Measurements from ENCODE around the gene CILP2.

The CILP2 gene

GRCh38 chr19:19566306-19566705 lies 28.2 kb downstream of the CILP2 start:
- no peak for DNase-seq (ENCODE audit: low read depth)

- DNase-seq (ENCODE audit: low read depth) = no peak
Measured at GRCh38 chr19:19567391-19567790, 29.3 kb downstream of the CILP2 start.

DNA sequence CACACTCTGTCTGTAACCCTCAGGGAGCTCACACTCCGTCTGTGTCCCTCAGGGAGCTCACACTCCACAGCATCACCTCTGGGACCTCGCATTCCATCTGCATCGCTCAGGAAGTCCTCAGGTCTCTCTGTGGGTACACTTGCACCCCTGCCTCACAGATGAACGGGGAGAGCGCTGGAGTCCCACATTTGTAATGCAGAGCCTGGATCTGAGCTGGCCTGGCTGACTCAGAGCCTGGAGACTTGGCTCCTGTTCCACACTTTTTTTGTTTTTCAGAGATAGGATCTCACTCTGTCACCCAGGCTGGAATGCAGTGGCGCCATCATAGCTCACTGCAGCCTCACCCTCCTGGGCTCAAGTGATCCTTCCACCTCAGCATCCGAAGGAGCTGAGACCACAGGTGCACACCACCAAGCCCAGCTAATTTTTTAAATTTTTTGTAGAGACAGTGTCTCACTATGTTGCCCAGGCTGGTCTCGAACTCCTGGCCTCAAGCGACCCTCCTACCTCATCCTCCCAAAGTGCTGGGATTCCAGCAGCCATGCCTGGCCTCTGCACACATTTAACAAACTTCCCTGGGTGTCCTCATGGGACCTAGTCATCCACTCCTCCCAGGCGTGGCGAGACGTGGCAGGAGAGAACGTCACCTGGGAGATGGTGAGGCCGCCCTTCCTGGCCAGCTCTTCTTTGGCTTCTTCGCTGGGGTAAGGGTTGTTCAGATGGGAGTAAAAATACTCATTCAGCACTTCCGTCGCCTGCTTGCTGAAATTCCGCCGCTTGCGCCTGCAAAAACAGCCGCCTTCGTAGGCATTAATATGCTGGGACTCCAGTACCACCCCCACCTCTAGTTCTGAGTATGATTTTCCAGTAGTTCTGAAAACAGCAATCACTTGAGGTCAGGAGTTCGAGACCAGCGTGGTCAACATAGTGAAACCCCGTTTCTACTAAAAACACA lies 31.0 kb downstream of the CILP2 start:
- DNase-seq (ENCODE audit: low read depth) = no peak

GRCh38 chr19:19570571-19570970 lies 32.5 kb downstream of the CILP2 start:
- no peak for DNase-seq (ENCODE audit: low read depth)

GRCh38 chr19:19571071-19571786 lies 33.2 kb downstream of the CILP2 start:
- DNase-seq (ENCODE audit: low read depth) = no peak

DNA sequence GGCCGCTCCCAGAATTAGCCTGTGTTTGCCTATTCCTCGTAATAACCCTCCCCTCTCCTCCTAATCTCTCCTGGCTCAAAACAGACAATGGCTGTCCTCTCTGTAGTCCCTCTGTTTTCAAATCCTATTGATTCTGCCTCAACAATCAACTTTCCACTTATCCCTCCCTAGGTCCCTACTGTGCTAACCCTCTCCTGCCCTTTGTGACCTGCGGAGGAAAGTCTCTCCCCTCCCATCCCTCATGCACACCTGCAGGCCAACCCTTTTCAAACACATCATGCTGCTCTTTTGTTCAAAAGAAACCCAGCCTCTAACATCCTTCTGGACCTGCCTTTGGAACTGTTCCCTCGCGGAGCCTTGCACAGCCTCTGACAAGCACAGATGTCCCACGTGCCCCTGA lies 37.3 kb downstream of the CILP2 start:
- no peak for DNase-seq (ENCODE audit: low read depth)

- no peak for DNase-seq (ENCODE audit: low read depth)
Measured at GRCh38 chr19:19578252-19578651, 40.2 kb downstream of the CILP2 start.

DNA sequence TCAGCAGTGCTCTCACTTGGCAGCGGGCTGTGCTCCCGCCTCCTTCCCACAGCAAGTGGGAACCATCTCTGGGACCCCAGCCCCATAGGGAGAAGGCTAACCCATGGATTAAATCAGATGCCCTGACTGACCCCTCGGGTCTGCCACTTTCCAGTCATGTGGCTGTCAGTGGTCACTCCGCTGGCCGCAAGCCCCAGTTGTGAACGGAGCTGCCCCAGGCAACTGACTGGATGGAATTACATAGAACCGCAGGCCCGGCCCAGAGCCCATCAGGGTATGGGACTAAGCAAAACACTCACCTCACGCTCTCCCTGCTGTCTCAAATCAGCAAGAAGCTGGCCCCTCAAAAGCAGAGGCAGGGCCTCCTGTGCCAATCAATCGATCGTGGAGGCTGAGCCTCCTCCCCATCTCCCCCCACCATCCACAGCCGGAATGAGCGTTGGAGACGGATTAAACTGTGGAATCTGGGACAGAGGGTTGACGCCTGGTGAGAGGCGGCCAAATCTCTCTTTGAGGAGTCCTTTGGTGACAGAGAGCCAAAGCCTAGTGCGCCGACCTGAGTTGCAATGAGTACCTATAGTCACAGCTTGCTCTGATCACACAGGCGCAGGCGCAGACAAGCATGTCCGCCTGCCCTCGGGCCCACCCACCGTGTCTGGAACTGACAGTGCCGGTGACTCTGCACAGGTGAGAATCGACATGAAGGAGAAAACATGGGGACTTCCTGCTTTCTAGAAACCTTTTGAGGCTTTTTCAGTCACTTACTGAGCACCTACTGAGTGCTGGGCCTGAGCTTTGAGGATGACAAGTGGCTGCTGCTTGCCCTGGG lies 41.7 kb downstream of the CILP2 start:
- DNase-seq (ENCODE audit: low read depth) = no peak

DNA sequence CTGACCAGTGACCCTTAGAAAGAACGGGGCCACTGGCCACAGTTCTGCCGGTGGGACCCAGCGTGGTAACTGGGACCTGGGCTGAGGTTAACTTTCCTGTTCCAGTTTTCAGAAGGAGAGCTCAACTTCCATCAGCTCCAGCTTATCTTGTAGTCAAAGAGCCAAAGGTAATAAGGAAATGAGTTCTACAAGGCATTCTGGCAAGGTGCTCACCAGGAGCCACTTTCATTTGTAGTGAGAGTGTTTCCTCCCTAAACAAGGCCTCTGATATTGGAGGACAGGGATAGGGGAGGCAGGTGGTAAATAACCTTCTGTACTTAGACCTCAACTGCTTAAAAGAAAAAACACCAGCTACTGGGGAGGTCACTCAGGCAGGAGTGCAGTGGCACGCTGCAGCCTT lies 42.4 kb downstream of the CILP2 start:
- DNase-seq (ENCODE audit: low read depth) = no peak

- DNase-seq (ENCODE audit: low read depth) = no peak
Measured at GRCh38 chr19:19581391-19581790, 43.3 kb downstream of the CILP2 start.

DNA sequence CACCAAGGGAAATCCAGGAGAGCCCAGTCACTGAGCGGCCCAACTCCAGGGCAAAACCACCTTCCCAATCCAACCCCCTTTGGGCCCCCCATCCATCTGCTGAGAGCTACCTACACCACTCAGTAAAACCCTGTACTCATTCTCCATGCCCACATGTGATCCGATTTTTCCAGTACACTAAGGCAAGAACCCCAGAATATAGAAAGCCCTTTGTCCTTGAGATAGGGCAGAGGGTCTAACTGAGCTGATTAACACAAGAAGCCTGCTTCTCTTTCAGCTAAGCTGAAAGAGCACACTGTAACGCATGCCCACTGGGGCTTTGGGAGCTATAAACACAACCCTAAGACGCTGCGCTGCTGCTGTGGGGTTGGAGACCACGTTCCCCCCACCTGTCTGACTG lies 44.4 kb downstream of the CILP2 start:
- DNase-seq (ENCODE audit: low read depth) = no peak

GRCh38 chr19:19584356-19584755 lies 46.3 kb downstream of the CILP2 start:
- no peak for DNase-seq (ENCODE audit: low read depth)

GRCh38 chr19:19587771-19588170 lies 49.7 kb downstream of the CILP2 start:
- no peak for DNase-seq (ENCODE audit: low read depth)

- no peak for DNase-seq (ENCODE audit: low read depth)
Measured at GRCh38 chr19:19588546-19588945, 50.5 kb downstream of the CILP2 start.

DNA sequence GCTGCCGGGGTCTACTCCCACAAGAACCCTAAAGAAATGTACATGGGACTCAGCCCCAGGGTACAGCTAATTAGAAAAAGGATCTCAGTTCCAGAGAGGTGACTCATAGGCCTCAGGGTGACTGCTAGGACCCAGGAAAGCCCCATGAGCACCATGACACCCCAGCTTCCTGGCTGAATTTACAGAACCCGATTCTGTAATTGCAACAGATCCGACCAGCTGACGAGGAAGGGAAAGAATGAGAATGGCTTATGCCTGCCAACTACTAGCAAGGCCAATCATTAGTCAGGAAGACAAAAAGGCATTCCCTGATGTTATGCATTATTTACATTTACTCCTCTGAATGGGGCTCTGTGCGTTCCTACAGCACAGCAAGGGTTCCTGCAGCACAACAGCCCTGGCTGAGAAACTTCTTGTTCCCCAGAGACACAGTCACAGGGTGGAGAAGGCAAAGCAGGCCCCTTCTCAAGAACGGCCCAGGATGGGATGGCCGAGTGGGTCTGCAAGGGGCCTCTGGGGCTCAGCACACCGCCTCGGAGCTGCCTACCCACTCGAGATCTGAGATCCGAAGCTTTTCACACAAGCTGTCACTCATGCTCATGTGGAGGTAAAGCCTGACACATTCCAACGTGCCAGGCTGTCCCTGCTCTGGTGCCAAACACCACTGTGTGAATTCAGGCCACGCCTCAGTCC lies 53.2 kb downstream of the CILP2 start:
- no peak for DNase-seq (ENCODE audit: low read depth)

DNA sequence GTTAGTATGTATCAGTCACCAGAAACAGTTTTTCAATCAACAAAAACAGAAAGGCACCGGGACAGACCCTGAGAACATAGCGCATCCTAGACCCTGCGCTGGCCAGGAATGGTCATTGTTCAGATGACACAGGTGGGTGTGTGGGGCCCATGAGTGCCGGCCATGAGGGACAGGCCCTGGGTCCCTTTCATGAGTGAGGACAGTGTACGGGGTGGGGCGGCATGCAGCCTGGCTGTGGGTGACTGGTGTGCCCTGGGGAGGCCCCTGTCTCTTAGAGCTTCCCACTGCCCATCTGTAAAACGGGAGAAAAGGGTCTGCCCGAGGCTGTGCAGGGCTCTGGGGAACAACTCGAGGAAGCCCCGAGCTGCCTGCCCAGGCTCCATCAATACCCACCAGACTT lies 54.6 kb downstream of the CILP2 start:
- DNase-seq (ENCODE audit: low read depth) = no peak

GRCh38 chr19:19594381-19594780 lies 56.3 kb downstream of the CILP2 start:
- DNase-seq (ENCODE audit: low read depth) = no peak

DNA sequence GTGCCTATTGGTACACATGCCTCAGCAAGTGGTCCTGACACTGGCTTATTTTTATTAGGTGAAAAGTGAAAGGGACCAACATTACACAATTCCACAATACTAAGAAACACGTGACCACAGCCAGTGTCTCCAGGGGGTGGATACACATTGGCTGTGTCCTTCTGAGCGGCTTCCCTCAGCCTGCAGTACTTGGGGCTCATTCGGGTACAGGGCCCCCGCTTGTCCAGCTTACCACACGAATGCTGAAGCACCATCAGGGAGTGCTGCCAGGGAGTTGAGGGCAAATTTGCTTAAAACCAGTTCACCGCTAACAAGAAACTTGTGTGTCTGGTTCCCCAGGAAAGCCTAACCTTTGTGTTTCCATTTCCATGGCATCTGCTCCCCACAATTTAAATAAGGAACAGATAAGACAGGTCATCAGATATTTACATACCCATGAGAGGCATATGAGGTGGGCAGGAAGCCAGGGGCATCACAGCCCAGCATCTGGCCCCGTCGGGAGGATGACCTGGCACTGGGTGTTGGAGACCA lies 57.2 kb downstream of the CILP2 start:
- DNase-seq (ENCODE audit: low read depth) = no peak
